Fibroblast of villous mesenchyme (primary cell): ENCODE results near the gene GPR89A. TPM values are rescaled to one million over a fixed set of nuclear protein-coding genes. Genes with fewer than 3 reads are reported as not detected.
"Not testable (repeated sequence)": the region's sequence is repeated elsewhere in the genome, so short reads cannot be mapped to it uniquely, and the experiment has no call there.

Source experiments
- DNase-seq: peaks from one replicate; pipeline ENCODE4 v3.0.0-alpha.2; 2010; ENCODE audit warnings: low read depth
- H3K4me3 ChIP-seq: 2 replicates; pipeline ENCODE4 v1.5.1; 2011; ENCODE audit warnings: low read depth, mild to moderate bottlenecking, low read length
- total RNA-seq: library from RNA; depleted of rRNA; stranded (reverse); fragments of >200 nt; gene quantifications from 2 replicates; pipeline ENCODE4 v1.2.3, GENCODE V29; 2012
- TF ChIP-seq, protein P1 (sequence below): IDR thresholded peaks from 2 replicates; pipeline ENCODE4 v1.5.1; 2012; ENCODE audit warnings: low read depth, mild to moderate bottlenecking, low read length; ENCODE audit not compliant: insufficient read depth

GPR89A gene
- total RNA-seq, 1 donor, result 38.4 TPM

DNA sequence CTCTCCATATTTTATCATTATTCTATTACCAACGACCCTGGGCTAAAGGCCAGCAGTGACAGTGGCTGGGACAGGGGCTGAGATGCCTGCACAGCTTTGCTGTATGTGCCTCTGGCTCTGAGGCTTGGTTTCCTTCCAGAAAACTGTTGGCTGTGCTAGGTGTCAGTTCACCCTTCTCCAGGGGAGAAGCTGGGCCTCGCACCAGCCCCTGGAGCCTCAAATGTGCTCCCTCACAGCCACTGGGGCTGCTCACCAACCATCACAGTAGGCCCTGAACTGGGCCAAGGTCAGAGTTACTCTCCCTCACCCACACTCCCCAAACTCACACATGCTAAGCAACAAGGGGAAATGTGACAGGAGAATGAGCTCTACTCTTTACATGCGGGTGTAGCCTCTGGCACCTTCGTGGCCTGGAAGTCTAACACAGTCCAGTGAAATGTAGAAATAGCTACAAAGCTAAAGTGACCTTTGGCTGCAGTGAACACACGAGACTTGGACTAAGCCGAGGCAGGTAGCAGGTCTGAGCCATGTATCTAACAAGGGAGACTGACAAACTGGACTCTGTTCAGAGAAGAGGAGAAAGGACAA lies 106.8 kb downstream of the GPR89A start:
- no peak overlapping the region for H3K4me3 ChIP-seq
- TF ChIP-seq, protein P1, sequence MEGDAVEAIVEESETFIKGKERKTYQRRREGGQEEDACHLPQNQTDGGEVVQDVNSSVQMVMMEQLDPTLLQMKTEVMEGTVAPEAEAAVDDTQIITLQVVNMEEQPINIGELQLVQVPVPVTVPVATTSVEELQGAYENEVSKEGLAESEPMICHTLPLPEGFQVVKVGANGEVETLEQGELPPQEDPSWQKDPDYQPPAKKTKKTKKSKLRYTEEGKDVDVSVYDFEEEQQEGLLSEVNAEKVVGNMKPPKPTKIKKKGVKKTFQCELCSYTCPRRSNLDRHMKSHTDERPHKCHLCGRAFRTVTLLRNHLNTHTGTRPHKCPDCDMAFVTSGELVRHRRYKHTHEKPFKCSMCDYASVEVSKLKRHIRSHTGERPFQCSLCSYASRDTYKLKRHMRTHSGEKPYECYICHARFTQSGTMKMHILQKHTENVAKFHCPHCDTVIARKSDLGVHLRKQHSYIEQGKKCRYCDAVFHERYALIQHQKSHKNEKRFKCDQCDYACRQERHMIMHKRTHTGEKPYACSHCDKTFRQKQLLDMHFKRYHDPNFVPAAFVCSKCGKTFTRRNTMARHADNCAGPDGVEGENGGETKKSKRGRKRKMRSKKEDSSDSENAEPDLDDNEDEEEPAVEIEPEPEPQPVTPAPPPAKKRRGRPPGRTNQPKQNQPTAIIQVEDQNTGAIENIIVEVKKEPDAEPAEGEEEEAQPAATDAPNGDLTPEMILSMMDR, result no peak
- no peak for DNase-seq

DNA sequence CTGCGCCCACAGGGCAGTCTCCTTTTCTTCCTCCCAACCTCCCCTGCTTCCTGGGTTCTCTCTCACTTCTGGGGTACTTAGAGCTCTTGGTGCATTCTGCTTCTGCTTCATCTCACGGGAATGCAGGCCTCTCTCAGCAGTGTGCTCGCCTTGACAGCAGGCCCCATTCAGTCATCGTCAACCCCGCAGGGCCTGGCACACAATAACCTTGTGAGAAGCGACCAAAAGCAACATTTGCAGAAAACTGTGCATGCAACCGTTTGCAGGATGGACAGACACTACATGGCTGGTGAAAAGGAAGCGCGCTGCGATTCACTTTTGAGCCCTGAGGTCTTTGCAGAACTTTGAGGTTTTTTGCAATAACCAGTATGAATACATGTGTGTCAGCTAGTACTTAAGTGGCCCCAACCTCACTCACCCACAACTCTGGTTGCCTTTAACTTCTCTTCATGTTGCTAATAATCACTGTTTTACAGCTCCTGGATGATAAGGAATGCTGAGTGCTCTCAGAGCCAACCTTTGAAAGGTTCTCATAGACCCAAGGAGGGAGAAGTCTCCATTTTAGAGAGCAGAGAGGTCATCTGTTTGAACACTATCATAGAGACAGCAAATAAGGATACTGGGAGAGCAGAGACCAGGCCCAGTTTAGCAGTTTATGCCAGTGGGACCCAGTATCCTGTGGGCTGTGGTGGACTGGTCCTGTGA lies 109.0 kb downstream of the GPR89A start:
- H3K4me3 ChIP-seq, result no peak overlapping the region
- no peak for DNase-seq
- TF ChIP-seq, protein P1, result no peak

DNA sequence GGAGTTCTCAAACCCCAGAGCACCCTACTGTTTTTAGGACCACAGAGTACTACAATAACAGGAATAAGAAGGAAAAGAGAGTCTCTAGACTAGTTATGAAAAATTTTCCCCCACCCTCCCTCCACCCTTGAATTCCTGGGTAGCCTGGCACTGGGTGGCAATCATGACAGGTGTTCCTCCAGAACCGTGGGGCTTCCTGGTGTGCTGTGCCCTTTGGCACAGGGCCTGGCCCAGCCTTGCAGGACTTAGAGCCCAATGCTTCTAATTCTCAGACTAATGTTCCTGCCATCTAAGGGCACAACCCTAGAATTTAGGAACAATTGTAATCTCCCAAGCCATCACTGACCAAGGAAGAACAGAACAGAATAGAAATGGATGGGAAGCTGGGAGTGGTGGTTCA lies 110.0 kb downstream of the GPR89A start:
- TF ChIP-seq, protein P1, result no peak
- no peak for DNase-seq
- no peak overlapping the region for H3K4me3 ChIP-seq

DNA sequence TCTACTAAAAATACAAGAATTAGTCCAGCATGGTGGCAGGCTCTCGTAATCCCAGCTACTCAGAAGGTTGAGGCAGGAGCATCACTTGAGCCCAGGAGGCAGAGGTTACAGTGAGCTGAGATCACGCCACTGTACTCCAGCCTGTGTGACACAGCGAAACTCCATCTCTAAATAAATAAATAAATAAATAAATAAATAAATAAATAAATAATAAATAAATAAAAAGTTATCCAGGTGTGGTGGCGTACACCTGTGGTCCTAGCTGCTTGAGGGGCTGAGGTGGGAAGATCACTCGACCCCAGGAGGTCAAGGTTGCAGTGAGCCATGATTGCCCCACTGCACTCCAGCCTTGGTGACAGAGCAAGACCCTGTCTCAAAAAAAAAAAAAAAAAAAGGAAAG lies 110.7 kb downstream of the GPR89A start:
- not testable (repeated sequence) for DNase-seq, H3K4me3 ChIP-seq

DNA sequence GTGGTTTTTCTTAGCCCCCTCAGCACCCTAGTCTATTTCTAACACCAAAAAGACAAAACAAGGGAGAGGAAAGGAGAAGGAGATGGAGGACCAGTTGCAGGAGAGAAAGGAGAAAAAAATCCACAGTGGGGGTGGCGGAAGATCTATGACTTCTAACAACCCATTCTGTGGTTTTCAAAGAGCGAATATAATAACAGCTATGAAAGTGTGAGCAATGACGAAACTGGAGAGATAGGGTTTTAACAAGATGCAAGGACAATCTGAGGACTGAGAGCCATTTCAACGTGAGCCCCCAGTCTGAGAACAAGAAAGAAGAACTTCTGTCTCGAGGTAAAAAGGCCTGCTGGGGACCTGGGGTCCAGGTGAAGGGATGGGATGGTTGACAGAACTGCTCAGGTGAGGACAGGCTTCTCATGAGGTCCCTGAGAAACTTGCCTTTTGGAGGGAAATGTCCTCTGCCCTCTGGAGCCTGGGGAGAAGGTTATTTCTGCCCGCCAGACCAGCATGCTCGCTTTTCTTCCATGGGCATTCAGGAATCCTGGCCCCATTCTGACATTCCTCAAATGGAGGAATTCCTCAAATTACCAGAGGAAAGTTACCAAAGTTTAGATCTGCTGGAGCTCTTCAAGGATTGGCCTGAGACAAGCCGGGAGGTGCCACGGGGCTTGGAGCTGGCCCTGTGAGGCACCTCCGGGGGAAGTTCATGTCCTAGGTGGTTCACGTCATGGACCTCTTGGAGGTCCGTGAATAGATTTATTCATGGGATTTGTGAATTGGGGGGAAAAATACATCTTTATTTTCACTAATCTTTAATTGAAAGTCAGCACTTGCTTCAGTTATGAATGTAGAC lies 111.7 kb downstream of the GPR89A start, which contains the start of gene CD160:
CD160 (plus strand) TSS at position 270 of the 850 bp plus-strand sequence. CDS start 8,829 bp downstream, outside the sequence.
- no peak for DNase-seq
- TF ChIP-seq, protein P1, result no peak
- no peak within 1 kb of the TSS for H3K4me3 ChIP-seq

Other genes with a start within 250 kb of the GPR89A start
- 2.3 and 2.6 TPM in 2 replicates for gene NBPF20, start 182.4 kb upstream of the GPR89A start, total RNA-seq
- gene PDZK1, start 99.4 kb downstream of the GPR89A start, total RNA-seq, result under 0.01 and 0.32 TPM in 2 replicates
- under 0.01 TPM in 2 replicates for gene CD160, start 111.5 kb downstream of the GPR89A start, total RNA-seq
- gene RNF115, start 216.1 kb downstream of the GPR89A start, total RNA-seq, result 16.4 TPM in 2 replicates
- gene POLR3C, start 216.2 kb downstream of the GPR89A start, total RNA-seq, result 41.5 and 53.1 TPM in 2 replicates
- 6.0 and 6.8 TPM in 2 replicates for gene NUDT17, start 237.6 kb downstream of the GPR89A start, total RNA-seq